ENCODE results near the gene GPR176.
A peak's percentile ranks its signal among the peaks of the same experiment; 100 is the strongest.

Gene GPR176

DNA sequence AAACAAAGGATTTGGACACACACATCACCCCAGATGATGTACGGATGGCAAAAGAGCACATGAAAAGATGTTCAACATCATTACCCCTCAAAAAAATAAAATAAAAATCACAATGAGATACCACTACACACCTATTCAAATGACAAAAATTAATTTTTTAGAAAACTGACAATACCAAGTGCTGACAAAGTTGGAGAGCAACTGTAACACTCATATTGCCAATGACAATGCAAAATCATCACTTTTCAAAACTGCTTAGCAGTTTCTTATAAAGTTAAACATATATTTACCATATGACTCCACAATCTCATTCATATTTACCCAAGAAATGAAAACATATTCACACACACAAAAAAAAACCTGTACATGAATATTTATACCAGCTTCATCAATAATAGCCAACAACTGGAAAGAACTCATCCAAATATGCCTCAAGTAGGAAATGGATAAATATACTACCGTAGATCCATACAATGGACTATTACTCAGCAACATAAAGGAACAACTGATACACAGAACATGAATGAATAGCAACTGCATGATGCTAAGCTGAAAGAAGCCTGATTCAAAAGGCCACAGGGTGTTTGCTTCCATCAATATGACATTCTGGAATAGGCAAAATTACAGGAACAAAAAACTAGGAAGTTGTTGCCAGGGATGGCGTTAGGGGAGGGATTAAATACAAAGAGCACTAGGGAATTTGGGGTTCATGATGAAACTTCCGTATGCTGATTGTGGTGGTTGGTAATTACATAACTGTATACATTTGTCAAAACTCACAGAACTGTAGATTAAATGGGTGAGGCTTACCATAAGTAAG, 138.7 kb downstream of the GPR176 start:
- peak in 1 of 3 experiments; percentile 25 for DNase-seq

DNA sequence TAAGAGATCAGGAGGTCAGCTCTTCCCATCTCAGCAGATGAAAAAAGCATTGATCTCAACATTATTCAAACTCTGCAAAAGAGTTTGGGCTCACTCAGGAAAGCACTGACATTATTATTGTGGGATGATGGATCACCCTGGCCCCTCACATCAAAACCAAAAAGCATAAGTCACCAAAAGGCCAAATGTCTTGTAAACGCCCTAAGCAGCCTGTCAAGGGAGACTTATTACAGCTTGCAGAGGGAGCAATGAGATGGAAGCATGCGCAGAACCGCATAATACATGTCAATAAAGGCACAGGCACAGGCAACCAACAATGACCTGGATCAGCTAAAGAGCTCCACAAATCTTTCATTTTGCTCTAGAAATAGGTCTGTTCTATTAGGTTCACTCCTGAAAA, 142.0 kb downstream of the GPR176 start:
- peak in 1 of 3 experiments; percentile 2 for DNase-seq

DNA sequence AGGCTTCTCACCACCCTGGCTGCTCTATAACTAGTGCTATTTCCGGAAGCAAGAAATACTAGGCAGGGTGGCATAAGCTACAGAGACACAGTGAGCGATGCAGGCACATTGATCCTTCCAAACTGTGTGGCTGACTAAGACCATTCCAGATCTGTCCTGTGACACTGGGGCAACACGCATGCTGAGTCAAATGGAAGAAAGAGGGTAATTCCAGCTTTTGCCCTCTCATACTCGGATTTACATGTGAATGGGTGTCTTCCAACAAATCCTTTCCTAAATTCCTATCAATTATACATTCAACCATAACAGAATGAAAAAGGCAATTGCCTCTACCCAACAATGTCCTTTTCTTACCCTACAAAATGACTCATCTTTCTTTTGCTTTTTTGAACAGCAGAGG, 142.6 kb downstream of the GPR176 start:
- DNase-seq: no peak

DNA sequence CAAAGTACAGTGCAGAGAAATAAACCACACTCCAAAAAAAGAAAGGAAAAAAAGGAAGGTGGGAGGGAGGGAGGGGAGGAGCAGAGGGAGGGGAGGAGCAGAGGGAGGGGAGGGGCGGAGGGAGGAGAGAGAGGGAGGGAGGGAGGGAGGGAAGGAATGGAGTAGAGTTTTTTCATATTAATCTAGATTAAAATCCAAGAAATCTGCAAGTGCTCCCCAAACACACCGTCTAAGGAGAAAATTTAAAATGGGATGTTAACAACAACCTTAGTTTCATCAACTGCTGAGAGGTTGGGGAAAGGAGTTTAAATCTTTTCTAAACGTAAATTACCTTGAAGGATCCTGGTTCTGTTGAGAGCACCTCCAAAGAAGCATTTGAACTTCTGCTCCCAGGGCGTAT, 144.0 kb downstream of the GPR176 start:
- no peak for DNase-seq

DNA sequence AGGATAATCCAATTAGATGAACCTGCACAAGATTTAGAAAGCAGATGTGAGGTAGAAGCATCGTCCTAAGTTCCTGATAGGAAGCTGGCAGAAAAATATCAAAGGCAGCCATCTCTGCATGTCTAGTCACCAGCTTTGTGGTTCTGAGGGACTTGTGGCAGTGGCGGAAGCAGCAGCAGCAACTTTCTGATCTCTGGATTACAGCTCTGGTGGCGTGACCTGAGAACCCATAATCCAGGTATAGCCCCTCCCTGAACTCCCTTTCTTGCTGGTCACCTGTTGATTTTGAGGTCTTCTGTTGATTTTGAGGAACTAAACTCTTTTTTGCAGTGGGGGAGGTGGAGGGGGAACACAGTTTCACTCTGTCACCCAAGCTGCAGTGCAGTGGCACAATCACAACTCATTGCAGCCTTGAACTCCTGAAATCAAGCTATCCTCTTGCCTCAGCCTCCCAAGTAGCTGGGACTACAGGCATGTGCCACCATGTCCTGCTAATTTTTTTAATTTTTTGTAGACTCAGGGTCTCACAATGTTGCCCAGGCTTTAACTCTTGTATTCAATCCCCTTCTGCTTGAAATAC, 145.3 kb downstream of the GPR176 start:
- DNase-seq: no peak

DNA sequence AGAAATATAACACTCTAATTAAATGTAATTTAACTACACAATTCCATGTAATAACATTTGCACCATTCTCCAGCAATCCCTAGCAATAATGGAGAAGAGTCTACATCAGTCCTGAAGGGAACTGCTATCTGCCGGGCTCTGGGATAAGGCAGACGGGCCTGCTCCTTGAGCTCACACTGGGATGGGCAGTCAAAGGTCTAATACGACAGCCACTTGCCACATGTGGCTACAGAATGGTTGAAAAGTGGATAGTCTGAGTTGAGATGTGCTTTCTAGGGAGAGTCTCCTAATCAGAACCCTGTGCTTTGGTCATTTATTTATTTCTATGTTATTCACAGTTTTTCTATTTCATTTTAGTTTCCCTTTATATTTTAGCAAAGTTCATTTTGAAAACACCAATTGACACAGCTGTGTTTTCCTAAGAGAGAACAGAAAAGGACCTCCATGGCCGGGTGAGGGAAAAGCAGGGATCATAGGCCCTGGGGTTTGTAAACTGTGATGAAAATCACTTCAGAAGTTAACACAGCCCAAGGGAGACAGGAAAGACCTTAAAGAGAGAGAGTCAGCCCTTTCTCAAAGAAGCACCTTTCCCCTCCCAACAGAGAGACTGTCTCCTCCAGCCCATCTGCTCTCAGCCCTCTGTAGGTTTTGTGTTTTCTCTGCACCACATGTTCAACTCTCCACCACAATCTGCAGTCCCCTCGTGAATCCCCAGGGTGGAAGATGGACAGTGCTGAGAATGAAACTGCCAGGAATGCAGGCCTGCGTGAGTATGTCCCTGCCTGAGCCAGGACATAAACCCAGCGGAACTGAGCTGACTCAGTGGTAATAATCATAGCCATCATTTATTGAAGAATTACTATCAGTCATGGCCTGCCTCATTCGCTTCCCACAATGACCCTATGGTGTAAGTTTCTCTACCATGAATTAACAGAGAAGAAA, 149.0 kb downstream of the GPR176 start:
- DNase-seq: no peak

DNA sequence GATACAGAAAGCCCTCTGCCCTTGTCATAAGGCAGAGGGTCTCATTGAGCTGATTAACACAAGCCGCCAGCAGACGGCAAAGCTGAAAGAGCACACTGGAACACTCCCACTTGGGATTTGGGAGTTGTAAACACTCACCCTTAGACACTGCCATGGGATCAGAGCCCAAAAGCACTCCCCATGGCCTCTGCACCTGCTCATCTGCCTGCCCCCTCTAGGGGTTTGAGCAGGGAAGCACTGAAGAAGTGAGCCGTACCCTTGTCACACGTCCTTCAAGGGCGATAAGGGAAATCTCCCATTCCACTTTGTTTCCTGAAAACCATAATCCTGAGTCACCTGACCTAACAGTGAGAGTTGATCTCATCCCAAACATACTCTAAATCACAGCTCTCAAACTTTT, 152.1 kb downstream of the GPR176 start:
- no peak for DNase-seq

DNA sequence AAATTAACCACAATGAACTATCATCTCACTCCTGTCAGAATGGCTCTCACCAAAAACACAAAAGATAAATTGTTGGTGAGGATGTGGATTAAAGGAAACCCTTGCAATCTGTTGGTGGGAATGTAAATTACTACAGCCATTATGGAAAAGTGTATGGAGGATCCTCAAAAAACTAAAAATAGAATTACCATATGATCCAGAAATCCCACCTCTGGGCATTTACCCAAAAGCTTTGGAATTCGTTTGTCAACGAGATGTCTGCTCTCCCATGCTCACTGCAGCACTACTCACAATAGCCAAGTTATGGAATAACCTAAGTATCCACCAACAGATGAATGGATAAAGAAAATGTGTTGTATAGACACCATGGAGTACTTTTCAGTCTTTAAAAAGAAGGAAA, 159.1 kb downstream of the GPR176 start:
- no peak for DNase-seq

DNA sequence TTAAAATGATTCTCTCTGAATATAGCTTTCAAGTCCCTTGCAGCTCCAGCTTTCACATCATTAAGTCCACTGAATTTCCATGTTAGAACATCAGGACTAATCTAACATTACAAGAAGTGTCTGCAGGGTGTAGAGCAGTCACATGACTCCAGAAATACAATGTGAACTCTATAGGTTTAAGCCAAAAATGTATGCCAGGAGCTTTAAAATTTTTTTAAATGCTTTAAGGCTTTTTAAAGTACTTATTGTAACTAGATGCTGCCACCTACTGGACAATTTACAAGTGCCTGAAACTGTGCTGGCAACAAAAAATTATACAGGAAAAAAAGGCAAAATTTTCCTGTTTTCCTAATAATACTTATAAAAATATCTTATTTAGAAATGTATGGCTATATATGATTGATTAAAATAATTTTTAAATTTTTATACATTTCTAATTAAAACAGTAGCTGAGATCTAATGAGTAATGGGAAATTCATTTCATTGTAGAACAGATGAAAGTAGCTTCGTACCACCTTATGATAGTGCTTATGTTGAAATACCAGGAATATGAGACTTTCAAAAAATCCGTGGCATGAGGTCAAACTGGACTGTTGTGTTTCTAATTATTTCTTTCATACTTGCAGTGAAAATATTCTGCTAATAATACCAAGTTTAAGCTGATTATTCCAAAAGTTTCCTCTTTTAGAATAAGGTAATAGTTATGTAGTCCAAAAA, 163.1 kb downstream of the GPR176 start:
- DNase-seq: peak; percentile 4 to 64 (median 18)

DNA sequence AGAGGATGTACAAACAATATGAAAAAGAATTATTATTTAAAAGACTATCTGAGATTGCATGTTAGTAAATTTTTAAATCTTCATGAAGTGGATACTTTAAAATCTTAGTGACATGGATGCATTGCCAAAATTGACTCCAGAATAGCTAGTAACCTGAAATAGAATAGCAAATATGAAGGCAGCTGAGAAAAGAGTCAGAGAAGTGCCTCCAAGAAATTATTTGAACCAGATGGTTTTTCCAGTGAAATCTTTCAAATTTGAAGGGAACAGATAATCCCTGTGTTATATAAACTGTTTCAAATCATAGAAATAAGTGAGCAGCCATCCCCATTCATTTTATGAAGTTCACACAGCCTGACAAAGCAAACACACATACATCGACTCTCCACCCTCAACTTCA, 167.1 kb downstream of the GPR176 start:
- DNase-seq: no peak

DNA sequence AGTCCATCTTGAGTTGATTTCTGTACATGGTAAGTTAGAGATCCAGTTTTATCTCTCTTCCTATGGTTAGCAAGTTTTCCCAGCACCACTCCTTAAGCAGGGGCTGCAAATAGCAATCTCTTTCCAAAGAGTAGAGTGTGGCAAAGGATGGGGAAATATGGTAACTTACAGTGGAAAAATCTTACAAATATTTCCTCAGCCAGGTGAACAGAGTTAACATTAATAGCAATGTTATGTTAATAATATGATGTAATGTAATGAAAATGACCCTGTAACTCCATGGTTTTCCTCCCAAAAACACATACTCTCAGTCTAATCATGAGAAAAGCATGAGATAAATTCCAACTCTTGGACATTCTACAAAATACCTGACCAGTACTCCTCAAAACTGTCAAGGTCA, 167.8 kb downstream of the GPR176 start:
- no peak for DNase-seq
